Mammary epithelial cell (primary cell): ENCODE data around the gene DGKG.

Source experiments
- CTCF ChIP-seq, 2 donors: IDR thresholded peaks in 1 of 2; conservative IDR thresholded peaks in 1 of 2; 2 replicates each; pipeline ENCODE4 v1.5.1; 2011 to 2012; ENCODE audit warnings: inconsistent platforms in 2 of 2, low read length in 2 of 2, mild to moderate bottlenecking in 2 of 2, control low read depth in 1 of 2, low read depth in 1 of 2; ENCODE audit not compliant: insufficient read depth in 1 of 2; ENCODE audit errors: extremely low read depth in 1 of 2
- EZH2 ChIP-seq: IDR thresholded peaks from 2 replicates; pipeline ENCODE4 v1.6.1; 2012; ENCODE audit warnings: low read length, inconsistent platforms, borderline replicate concordance

GRCh38 chr3:186299327-186299726 lies 62.7 kb downstream of the DGKG start:
- TF ChIP-seq EZH2 (no peak), CTCF (conservative IDR thresholded peaks at IDR 0.05 in 1 of 2, IDR thresholded peaks at IDR 0.05 in 1 of 2; ENCODE audit: extremely low read depth in 1 of 2, insufficient read depth in 1 of 2, low read depth in 1 of 2, low read length in 2 of 2) (no peak)
